HG03196 (cell line): ENCODE data around the gene ATP5F1A.
"Not testable (repeated sequence)": the region's sequence is repeated elsewhere in the genome, so short reads cannot be mapped to it uniquely, and the experiment has no call there.

Source experiments
- ATAC-seq: cut with Tn5 transposase; IDR thresholded peaks from one replicate; pipeline ENCODE4 v1.9.1; 2021; ENCODE audit not compliant: unreplicated experiment

The ATP5F1A gene

GRCh38 chr18:46048641-46049040 is 49.5 kb downstream of the ATP5F1A start:
- ATAC-seq = no peak

- ATAC-seq = not testable (repeated sequence)
Observed at GRCh38 chr18:46047369-46047768, 50.7 kb downstream of the ATP5F1A start.

- no peak for ATAC-seq
Observed at GRCh38 chr18:46046688-46047087, 51.4 kb downstream of the ATP5F1A start.

GRCh38 chr18:46046126-46046525 is 52.0 kb downstream of the ATP5F1A start:
- no peak for ATAC-seq

GRCh38 chr18:46042571-46043123 is 55.4 kb downstream of the ATP5F1A start:
- no peak for ATAC-seq

GRCh38 chr18:46040747-46041104 is 57.4 kb downstream of the ATP5F1A start:
- no peak for ATAC-seq

DNA sequence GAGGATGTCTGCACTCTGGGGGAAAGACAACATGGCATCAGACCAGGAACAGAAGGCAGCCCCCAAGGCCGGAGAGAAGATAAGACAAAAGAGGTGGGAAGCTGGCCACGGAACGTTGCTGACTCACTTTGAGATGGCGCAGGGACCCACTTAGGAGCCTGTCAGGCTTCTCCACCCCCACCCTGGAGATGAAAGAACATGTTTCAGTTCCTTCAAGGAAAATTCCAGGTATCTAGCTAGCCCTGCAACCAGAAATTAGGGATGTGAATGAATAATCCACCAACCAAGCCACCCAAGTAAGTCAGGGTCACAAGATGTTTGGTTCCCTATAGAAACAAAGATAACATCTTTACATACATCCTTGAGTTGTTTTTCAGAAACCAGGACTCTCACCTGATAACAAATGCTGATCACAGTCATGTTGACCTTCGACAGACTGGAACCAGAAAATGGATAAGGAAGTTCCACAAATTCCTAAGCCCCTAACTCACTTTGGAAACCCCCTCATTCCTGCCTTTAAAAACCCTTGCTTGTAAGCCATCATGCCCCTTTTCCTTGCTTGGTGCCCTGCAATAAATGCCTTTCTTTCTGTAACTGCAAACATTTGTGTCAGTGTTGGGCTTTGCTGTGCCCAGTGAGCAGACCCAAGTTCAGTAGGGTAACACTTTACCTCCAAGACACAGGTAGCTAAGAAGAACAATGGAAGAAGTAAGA is 57.9 kb downstream of the ATP5F1A start:
- ATAC-seq = no peak

DNA sequence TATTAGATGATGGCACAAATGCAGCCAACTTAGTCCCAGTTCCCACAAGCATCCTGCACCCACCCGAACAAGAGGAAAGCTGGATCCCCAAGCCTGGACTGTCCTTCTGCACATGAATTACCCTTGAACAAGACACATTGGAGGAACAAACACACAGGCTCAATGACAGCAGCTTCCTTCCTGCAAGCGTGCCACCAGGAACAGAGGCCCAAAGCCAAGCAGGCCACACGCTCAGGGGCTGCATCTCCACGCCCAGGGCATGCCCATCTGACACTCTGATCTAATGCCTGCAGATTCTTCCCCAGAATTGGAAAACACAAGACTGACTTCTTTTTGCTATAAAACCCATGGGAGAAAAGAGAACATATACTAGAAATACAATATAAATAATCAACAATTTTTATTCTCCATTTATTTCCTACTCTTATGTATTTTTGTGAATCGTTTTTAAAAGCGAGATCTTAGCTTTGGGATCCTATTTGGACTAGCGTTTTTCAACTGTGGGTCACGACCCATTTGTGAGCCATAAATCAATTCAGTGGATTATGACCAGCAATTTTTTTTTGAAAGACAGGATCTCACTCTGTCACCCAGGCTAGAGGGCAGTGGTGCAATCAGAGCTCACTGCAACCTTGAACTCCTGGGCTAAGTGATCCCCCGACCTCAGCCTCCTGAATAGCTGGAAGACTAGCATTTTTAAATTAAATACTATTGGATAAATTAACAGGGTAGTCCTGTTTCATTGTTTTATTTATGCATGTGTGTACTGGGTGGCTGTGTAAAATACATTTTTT is 60.4 kb downstream of the ATP5F1A start:
- ATAC-seq = no peak

GRCh38 chr18:46035696-46036680 is 62.1 kb downstream of the ATP5F1A start:
- no peak for ATAC-seq

- ATAC-seq = no peak
Observed at GRCh38 chr18:46034230-46034629, 63.9 kb downstream of the ATP5F1A start.

DNA sequence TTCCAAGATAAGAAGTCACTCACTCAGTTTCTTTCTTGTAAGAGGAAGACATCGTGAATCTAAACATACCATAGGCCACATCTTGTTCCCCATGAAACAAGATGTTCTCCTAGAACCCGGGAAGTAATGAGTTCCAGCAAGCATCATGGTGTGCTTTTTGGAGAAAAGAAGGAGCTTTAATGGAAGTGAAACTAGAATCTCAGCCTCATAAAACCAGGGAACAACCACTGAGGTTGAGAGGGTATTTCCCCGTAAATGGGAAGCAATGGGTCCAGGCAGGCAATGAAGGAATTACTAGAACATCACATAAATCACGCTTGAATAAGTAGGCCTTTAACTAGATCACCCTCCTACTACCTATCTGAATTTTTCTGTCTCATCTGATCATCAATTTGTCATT is 66.4 kb downstream of the ATP5F1A start:
- no peak for ATAC-seq
